Smooth muscle cell (in vitro differentiated cells): Measurements from ENCODE around the gene ZNF587B. TPM values are rescaled to one million over a fixed set of nuclear protein-coding genes. Genes with fewer than 3 reads are reported as not detected.
"Not testable (repeated sequence)": the region's sequence is repeated elsewhere in the genome, so short reads cannot be mapped to it uniquely, and the experiment has no call there.

ENCODE experiments used
- DNase-seq: peaks from one replicate; lab custom pipeline; 2025; ENCODE audit not compliant: unreplicated experiment; lab: John Stamatoyannopoulos, UW
- H2AFZ ChIP-seq: fragments of 200-600 bp; sonication (generic); 2 replicates; pipeline ENCODE4 v1.6.0; 2016; ENCODE audit warnings: antibody characterized with exemption, low read depth, mild to moderate bottlenecking
- H3F3A ChIP-seq: fragments of 200-600 bp; sonication (generic); 2 replicates; pipeline ENCODE4 v1.6.0; 2017; ENCODE audit warnings: antibody characterized with exemption, low read depth
- H3K27ac ChIP-seq: fragments of 200-600 bp; sonication (generic); 2 replicates; pipeline ENCODE4 v1.5.1; 2016; ENCODE audit warnings: low read depth, mild to moderate bottlenecking
- H3K27me3 ChIP-seq: fragments of 200-600 bp; sonication (generic); 2 replicates; pipeline ENCODE4 v1.6.1; 2016; ENCODE audit warnings: low read depth, mild to moderate bottlenecking
- H3K36me3 ChIP-seq: fragments of 200-600 bp; sonication (generic); 2 replicates; pipeline ENCODE4 v1.5.1; 2016; ENCODE audit warnings: low read depth
- H3K4me1 ChIP-seq: fragments of 200-600 bp; sonication (generic); 2 replicates; pipeline ENCODE4 v1.5.1; 2016; ENCODE audit warnings: low read depth
- H3K4me2 ChIP-seq: fragments of 200-600 bp; sonication (generic); 2 replicates; pipeline ENCODE4 v1.6.0; 2016; ENCODE audit warnings: mild to moderate bottlenecking
- H3K4me3 ChIP-seq: fragments of 200-600 bp; sonication (generic); 2 replicates; pipeline ENCODE4 v1.5.1; 2016; ENCODE audit warnings: mild to moderate bottlenecking
- H3K79me2 ChIP-seq: fragments of 200-600 bp; sonication (generic); 2 replicates; pipeline ENCODE4 v1.6.0; 2016; ENCODE audit warnings: low read depth, mild to moderate bottlenecking
- H3K9ac ChIP-seq: fragments of 200-600 bp; sonication (generic); 2 replicates; pipeline ENCODE4 v1.6.0; 2016; ENCODE audit warnings: low read depth
- H3K9me3 ChIP-seq: fragments of 200-600 bp; sonication (generic); replicated peaks from 2 replicates; pipeline ENCODE4 v1.5.1; 2016; ENCODE audit warnings: low read depth
- H4K20me1 ChIP-seq: fragments of 200-600 bp; sonication (generic); 2 replicates; pipeline ENCODE4 v1.6.0; 2016; ENCODE audit warnings: low read depth
- WGBS: methylation state at CpG from one replicate; pipeline ENCODE4 v1.1.7; 2016; ENCODE audit warnings: low lambda C conversion rate; 5-methylcytosine and 5-hydroxymethylcytosine counted together
- polyA plus RNA-seq: library from polyadenylated mRNA; unstranded; fragments of >200 nt; fragmentation: Nextera tagmentation; extraction: Ambion mirVana; gene quantifications from 2 replicates; pipeline ENCODE4 v1.2.1, GENCODE V29; 2016
- total RNA-seq: library from RNA; depleted of rRNA; stranded (reverse); fragments of >200 nt; gene quantifications from 2 replicates; pipeline ENCODE4 v1.2.3, GENCODE V29; 2014
- TF ChIP-seq, protein P1 (sequence below): fragments of 200-600 bp; sonication (generic); IDR thresholded peaks from 2 replicates; pipeline ENCODE4 v1.5.1; 2017; ENCODE audit warnings: borderline replicate concordance, mild to moderate bottlenecking, antibody characterized with exemption; ENCODE audit not compliant: insufficient read depth, poor library complexity, severe bottlenecking

The ZNF587B gene
- total and polyA plus RNA-seq, 2 experiments from 2014 or later, result 1.2 to 6.7 TPM

DNA sequence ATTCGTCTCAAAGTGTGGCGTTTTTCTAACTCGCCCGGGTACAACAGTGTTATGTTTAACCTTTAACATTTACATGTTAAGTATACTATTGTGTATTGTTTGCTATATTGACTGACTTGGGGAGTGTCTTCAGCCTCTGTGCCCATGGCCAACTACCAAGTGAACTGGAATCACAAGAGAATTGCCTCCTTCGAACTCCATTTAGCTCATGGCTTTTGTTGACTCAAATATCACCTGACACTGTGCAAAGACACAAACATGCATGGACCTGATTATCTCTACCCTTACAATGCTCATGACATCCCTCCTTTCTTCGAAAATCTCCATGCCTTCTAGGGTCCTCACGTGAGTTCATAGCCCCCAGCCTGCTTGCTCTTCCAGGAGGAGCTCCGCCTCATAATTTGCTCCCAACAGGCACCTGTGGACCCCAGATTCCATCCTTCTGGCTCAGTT is 58.0 kb downstream of the ZNF587B start:
- Histone ChIP-seq H3K36me3 (no peaks in the 10 kb centered on the region), H3K4me3 (peak overlapping the region; percentile 75), H3K4me1 (peaks cover 13% of the 10 kb centered on the region), H3K27ac (peak overlapping the region; percentile 95), H3K79me2 (peaks cover 49% of the 10 kb centered on the region), H3K27me3 (no peaks in the 10 kb centered on the region), H2AFZ (peak overlapping the region; percentile 57), H3K9ac (peak overlapping the region; percentile 83), H3F3A (no peaks in the 10 kb centered on the region), H3K9me3 (no peaks in the 10 kb centered on the region), H3K4me2 (peak overlapping the region; percentile 91), H4K20me1 (peaks cover 7% of the 10 kb centered on the region)
- TF ChIP-seq, protein P1, sequence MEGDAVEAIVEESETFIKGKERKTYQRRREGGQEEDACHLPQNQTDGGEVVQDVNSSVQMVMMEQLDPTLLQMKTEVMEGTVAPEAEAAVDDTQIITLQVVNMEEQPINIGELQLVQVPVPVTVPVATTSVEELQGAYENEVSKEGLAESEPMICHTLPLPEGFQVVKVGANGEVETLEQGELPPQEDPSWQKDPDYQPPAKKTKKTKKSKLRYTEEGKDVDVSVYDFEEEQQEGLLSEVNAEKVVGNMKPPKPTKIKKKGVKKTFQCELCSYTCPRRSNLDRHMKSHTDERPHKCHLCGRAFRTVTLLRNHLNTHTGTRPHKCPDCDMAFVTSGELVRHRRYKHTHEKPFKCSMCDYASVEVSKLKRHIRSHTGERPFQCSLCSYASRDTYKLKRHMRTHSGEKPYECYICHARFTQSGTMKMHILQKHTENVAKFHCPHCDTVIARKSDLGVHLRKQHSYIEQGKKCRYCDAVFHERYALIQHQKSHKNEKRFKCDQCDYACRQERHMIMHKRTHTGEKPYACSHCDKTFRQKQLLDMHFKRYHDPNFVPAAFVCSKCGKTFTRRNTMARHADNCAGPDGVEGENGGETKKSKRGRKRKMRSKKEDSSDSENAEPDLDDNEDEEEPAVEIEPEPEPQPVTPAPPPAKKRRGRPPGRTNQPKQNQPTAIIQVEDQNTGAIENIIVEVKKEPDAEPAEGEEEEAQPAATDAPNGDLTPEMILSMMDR, result no peak
- 2% methylated on average over 8 of the region's 8 CpGs for WGBS
- no peak for DNase-seq

DNA sequence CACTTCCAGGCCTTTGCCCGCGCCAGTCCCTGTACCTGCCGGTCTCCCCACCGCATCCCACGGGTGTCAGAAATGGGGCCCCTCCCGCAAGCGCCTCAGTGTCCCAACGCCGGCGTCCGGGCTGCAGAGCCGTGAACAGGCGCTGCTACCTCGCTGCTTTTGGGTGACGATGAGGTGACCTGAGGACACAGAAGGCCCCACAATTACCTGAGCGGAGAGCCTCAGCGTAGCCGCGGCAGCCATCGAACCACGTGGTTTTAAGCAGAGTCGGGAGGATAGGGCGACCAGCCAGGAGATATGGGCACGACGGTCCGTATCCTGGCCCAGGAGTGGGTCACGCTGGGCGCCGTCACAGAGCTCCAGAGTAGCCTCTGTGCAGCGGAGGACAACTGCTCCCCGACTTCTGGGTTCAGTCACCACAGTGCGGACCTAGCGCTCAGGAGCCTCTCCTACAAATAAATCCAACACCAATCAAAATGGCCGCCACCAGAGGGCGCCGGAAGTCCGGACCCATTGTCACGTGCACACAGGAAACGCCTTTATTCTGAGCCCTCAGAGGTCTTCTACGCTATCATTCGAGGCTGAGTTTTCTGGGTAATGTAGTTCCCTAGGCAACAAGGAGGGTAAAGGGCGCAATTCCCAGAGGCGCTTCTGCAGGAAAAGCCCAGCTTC is 58.6 kb downstream of the ZNF587B start, which contains the start of gene ZNF814:
TSS of gene ZNF814 (minus strand) at position 478 of the 672 bp plus-strand sequence. CDS start at position 243, 235 bp downstream.
- TF ChIP-seq, protein P1, result peak; percentile 59
- Histone ChIP-seq H3K27ac (peak within 1 kb of the TSS; percentile 95), H3K9ac (peak within 1 kb of the TSS; percentile 83), H3K79me2 (peaks cover 44% of the 10 kb centered on the region), H3K36me3 (no peaks in the 10 kb centered on the region), H3F3A (no peaks in the 10 kb centered on the region), H3K4me3 (peak within 1 kb of the TSS; percentile 75), H4K20me1 (peaks cover 7% of the 10 kb centered on the region), H3K27me3 (no peaks in the 10 kb centered on the region), H3K4me1 (peaks cover 13% of the 10 kb centered on the region), H3K9me3 (no peaks in the 10 kb centered on the region), H2AFZ (peak within 1 kb of the TSS; percentile 57), H3K4me2 (peak within 1 kb of the TSS; percentile 91)
- 5% methylated on average over 43 of the region's 43 CpGs for WGBS
- peak; percentile 45 for DNase-seq

DNA sequence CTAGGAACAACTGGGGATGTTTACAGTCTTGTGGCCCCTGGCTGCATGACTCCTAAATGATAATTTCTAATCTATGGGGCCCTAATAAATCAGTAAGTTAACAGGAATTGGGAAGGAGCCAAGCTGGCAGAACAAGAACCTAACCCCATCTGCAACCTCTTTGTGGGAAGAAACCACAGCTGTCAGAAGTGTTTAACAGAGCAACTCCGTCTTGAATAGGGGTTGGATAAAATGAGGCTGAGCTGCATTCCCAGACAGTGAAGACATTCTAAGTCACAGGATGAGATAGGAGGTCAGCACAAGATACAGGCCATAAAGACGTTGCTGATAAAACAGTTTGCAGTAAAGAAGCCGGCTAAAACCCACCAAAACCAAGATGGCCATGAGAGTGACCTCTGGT is 60.6 kb downstream of the ZNF587B start:
- H3K4me3 ChIP-seq, H3K36me3 ChIP-seq, H3K9me3 ChIP-seq, H3F3A ChIP-seq, H3K27me3 ChIP-seq, H2AFZ ChIP-seq, DNase-seq, H4K20me1 ChIP-seq: not testable (repeated sequence)
- Histone ChIP-seq H3K79me2 (peaks cover 23% of the 10 kb centered on the region), H3K4me1 (peaks cover 13% of the 10 kb centered on the region), H3K27ac (peak overlapping the region; percentile 95), H3K4me2 (peak overlapping the region; percentile 8), H3K9ac (peak overlapping the region; percentile 77)
- 6% methylated on average over 3 of the region's 3 CpGs for WGBS

Other genes starting within 250 kb of the ZNF587B start
- 6.5 and 9.1 TPM in 2 replicates for gene ZIK1, start 246.2 kb upstream of the ZNF587B start, total RNA-seq
- gene ZIK1, start 246.2 kb upstream of the ZNF587B start, polyA plus RNA-seq, result 4.6 and 6.6 TPM in 2 replicates
- 3.0 and 3.2 TPM in 2 replicates for gene ZNF530, start 230.4 kb upstream of the ZNF587B start, total RNA-seq
- 3.5 and 3.7 TPM in 2 replicates for gene ZNF530, start 230.4 kb upstream of the ZNF587B start, polyA plus RNA-seq
- 25.8 and 27.6 TPM in 2 replicates for gene ZNF134, start 216.1 kb upstream of the ZNF587B start, total RNA-seq
- 7.0 and 9.0 TPM in 2 replicates for gene ZNF134, start 216.1 kb upstream of the ZNF587B start, polyA plus RNA-seq
- gene ZNF211, start 197.1 kb upstream of the ZNF587B start, total RNA-seq, result 14.1 and 15.7 TPM in 2 replicates
- 10.5 and 12.1 TPM in 2 replicates for gene ZNF211, start 197.1 kb upstream of the ZNF587B start, polyA plus RNA-seq
- gene ZSCAN4, start 161.4 kb upstream of the ZNF587B start, total RNA-seq, result 0.27 TPM in 1 of 2 replicates, not detected in the other
- 0.38 TPM in 1 of 2 replicates, not detected in the other for gene ZSCAN4, start 161.4 kb upstream of the ZNF587B start, polyA plus RNA-seq
- gene ZNF551, start 148.3 kb upstream of the ZNF587B start, total RNA-seq, result 8.2 and 11.1 TPM in 2 replicates
- gene ZNF551, start 148.3 kb upstream of the ZNF587B start, polyA plus RNA-seq, result 1.1 and 1.6 TPM in 2 replicates
- 7.3 and 9.6 TPM in 2 replicates for gene ZNF154, start 121.1 kb upstream of the ZNF587B start, total RNA-seq
- gene ZNF154, start 121.1 kb upstream of the ZNF587B start, polyA plus RNA-seq, result 3.3 and 8.1 TPM in 2 replicates
- gene ZNF671, start 102.7 kb upstream of the ZNF587B start, total RNA-seq, result 4.7 and 7.0 TPM in 2 replicates
- gene ZNF671, start 102.7 kb upstream of the ZNF587B start, polyA plus RNA-seq, result 5.2 and 5.5 TPM in 2 replicates
- gene ZNF776, start 83.5 kb upstream of the ZNF587B start, total RNA-seq, result 12.7 and 13.6 TPM in 2 replicates
- 4.4 and 8.9 TPM in 2 replicates for gene ZNF776, start 83.5 kb upstream of the ZNF587B start, polyA plus RNA-seq
- 8.2 and 20.3 TPM in 2 replicates for gene ZNF586, start 60.6 kb upstream of the ZNF587B start, total RNA-seq
- 3.2 and 4.1 TPM in 2 replicates for gene ZNF586, start 60.6 kb upstream of the ZNF587B start, polyA plus RNA-seq
- 2.8 and 6.7 TPM in 2 replicates for gene ZNF552, start 15.4 kb upstream of the ZNF587B start, total RNA-seq
- 1.9 and 6.4 TPM in 2 replicates for gene ZNF552, start 15.4 kb upstream of the ZNF587B start, polyA plus RNA-seq
- gene ZNF587, start 19.6 kb downstream of the ZNF587B start, total RNA-seq, result 13.9 and 22.8 TPM in 2 replicates
- 3.9 and 8.5 TPM in 2 replicates for gene ZNF587, start 19.6 kb downstream of the ZNF587B start, polyA plus RNA-seq
- gene ZNF814, start 58.7 kb downstream of the ZNF587B start, total RNA-seq, result 9.6 and 16.7 TPM in 2 replicates
- gene ZNF814, start 58.7 kb downstream of the ZNF587B start, polyA plus RNA-seq, result 9.7 and 13.5 TPM in 2 replicates
- gene ZNF417, start 86.3 kb downstream of the ZNF587B start, total RNA-seq, result 9.8 and 12.0 TPM in 2 replicates
- gene ZNF417, start 86.3 kb downstream of the ZNF587B start, polyA plus RNA-seq, result 2.6 and 5.1 TPM in 2 replicates
- gene ZNF418, start 105.1 kb downstream of the ZNF587B start, total RNA-seq, result 7.5 and 10.2 TPM in 2 replicates
- gene ZNF418, start 105.1 kb downstream of the ZNF587B start, polyA plus RNA-seq, result 1.6 and 1.8 TPM in 2 replicates
- gene ZNF256, start 117.4 kb downstream of the ZNF587B start, total RNA-seq, result 4.5 and 10.3 TPM in 2 replicates
- gene ZNF256, start 117.4 kb downstream of the ZNF587B start, polyA plus RNA-seq, result 3.2 and 4.0 TPM in 2 replicates
- 0.67 TPM in 1 of 2 replicates, not detected in the other for gene C19orf18, start 144.2 kb downstream of the ZNF587B start, total RNA-seq
- 2.0 and 2.1 TPM in 2 replicates for gene C19orf18, start 144.2 kb downstream of the ZNF587B start, polyA plus RNA-seq
- 15.7 and 18.6 TPM in 2 replicates for gene ZNF606, start 172.5 kb downstream of the ZNF587B start, total RNA-seq
- 5.2 and 8.6 TPM in 2 replicates for gene ZNF606, start 172.5 kb downstream of the ZNF587B start, polyA plus RNA-seq
- 1.8 TPM in 1 of 2 replicates, not detected in the other for gene ZSCAN1, start 203.7 kb downstream of the ZNF587B start, total RNA-seq
- 0.94 and 1.4 TPM in 2 replicates for gene ZSCAN1, start 203.7 kb downstream of the ZNF587B start, polyA plus RNA-seq
- 3.7 and 4.8 TPM in 2 replicates for gene ZNF135, start 229.0 kb downstream of the ZNF587B start, total RNA-seq
- gene ZNF135, start 229.0 kb downstream of the ZNF587B start, polyA plus RNA-seq, result 3.2 and 3.6 TPM in 2 replicates